Activated B cell treated with CpG ODN at 0.5 μM for 24 hours (primary cell): ENCODE results near the gene PRKAG1. TPM values are rescaled to one million over a fixed set of nuclear protein-coding genes. Genes with fewer than 3 reads are reported as not detected.

ENCODE experiments used
- ATAC-seq: fragments of 200-7000 bp; cut with Tn5 transposase; one replicate; pipeline ENCODE4 v1.10.0; 2021; ENCODE audit warnings: low read depth, mild to moderate bottlenecking, moderate library complexity
- CTCF ChIA-PET: fragments of 350-600 bp; sonication (Branson Sonifier 250); formaldehyde crosslinking; loops from one replicate; lab custom pipeline; 2021; ENCODE audit warnings: antibody characterized with exemption; lab: Charles Lee
- POLR2A ChIA-PET: fragments of 350-600 bp; sonication (Branson Sonifier 250); formaldehyde crosslinking; loops from one replicate; lab custom pipeline; 2021; ENCODE audit warnings: antibody characterized with exemption; lab: Charles Lee
- DNase-seq: peaks from one replicate; pipeline ENCODE4 v3.0.0; 2022
- H3K27ac Mint-ChIP-seq: one replicate; pipeline ENCODE4 v1.8.0; 2020; ENCODE audit warnings: mixed read lengths
- H3K27me3 Mint-ChIP-seq: one replicate; pipeline ENCODE4 v1.8.0; 2021; ENCODE audit warnings: mixed read lengths
- H3K36me3 Mint-ChIP-seq: one replicate; pipeline ENCODE4 v1.8.0; 2021; ENCODE audit warnings: low read depth, mixed read lengths
- H3K4me1 Mint-ChIP-seq: one replicate; pipeline ENCODE4 v1.8.0; 2021; ENCODE audit warnings: mixed read lengths
- H3K4me3 Mint-ChIP-seq: one replicate; pipeline ENCODE4 v1.8.0; 2020; ENCODE audit warnings: mild to moderate bottlenecking, mixed read lengths
- H3K9me3 Mint-ChIP-seq: one replicate; pipeline ENCODE4 v1.8.0; 2020; ENCODE audit warnings: mixed read lengths
- CTCF ChIP-seq: fragments of 200-600 bp; IDR thresholded peaks from one replicate; pipeline ENCODE4 v1.8.0; 2022; ENCODE audit warnings: antibody characterized with exemption, mild to moderate bottlenecking
- intact Hi-C: fragments of 100-400 bp; cut with micrococcal nuclease; formaldehyde crosslinking; loops from one replicate; pipeline ENCODE4 v1.15.1; 2024
- total RNA-seq: library from RNA; stranded (reverse); gene quantifications from 2 replicates; pipeline ENCODE4 v1.2.3, GENCODE V29; 2022

The PRKAG1 gene
- total RNA-seq, 1 donor from 2014 or later: 70.5 TPM

- ChIA-PET CTCF (interaction anchor here (0.9 to 3.7 kb wide), 10 partner anchors 9 to 193 kb away, joined by 3 to 23 read pairs (median 4); partner anchors contain the start of gene RHEBL1), POLR2A (no interaction called here)
- Mint-ChIP-seq H3K27me3 (no peaks in the 10 kb centered on the region), H3K9me3 (no peaks in the 10 kb centered on the region), H3K4me1 (no peaks in the 10 kb centered on the region), H3K36me3 (peaks cover 95% of the 10 kb centered on the region), H3K27ac (no peak overlapping the region), H3K4me3 (no peak overlapping the region)
- DNase-seq (peak; percentile 63), ATAC-seq (peak; percentile 81)
- TF ChIP-seq CTCF: no peak
- intact Hi-C loops: loop anchor here (1.0 to 2.0 kb wide), 2 partner anchors 47 to 191 kb away; no protein-coding TSS in a partner anchor
Observed at GRCh38 chr12:49043856-49044258, 25.3 kb upstream of the PRKAG1 start.

GRCh38 chr12:49043241-49043640 lies 24.7 kb upstream of the PRKAG1 start:
- H3K36me3 Mint-ChIP-seq: peaks cover 95% of the 10 kb centered on the region
- no peak for TF ChIP-seq CTCF
- no peak overlapping the region for H3K27ac Mint-ChIP-seq
- no peaks in the 10 kb centered on the region for H3K27me3 Mint-ChIP-seq
- no peak for ATAC-seq
- no peaks in the 10 kb centered on the region for H3K4me1 Mint-ChIP-seq
- CTCF ChIA-PET: interaction anchor here (0.9 to 3.7 kb wide), 12 partner anchors 9 to 192 kb away, joined by 3 to 23 read pairs (median 4); partner anchors contain the start of gene RHEBL1
- no peak overlapping the region for H3K4me3 Mint-ChIP-seq
- POLR2A ChIA-PET: no interaction called here
- no peaks in the 10 kb centered on the region for H3K9me3 Mint-ChIP-seq
- no peak for DNase-seq
- intact Hi-C loops: loop anchor here (1.0 to 2.0 kb wide), 2 partner anchors 46 to 190 kb away; no protein-coding TSS in a partner anchor

GRCh38 chr12:49041881-49042484 lies 23.4 kb upstream of the PRKAG1 start:
- DNase-seq (no peak), ATAC-seq (no peak)
- H3K27me3 Mint-ChIP-seq: no peaks in the 10 kb centered on the region
- CTCF ChIA-PET: interaction anchor here (1.0 kb wide), 1 partner anchor 45 kb away, joined by 5 read pairs; no protein-coding TSS in a partner anchor
- H3K27ac Mint-ChIP-seq: no peak overlapping the region
- no peak overlapping the region for H3K4me3 Mint-ChIP-seq
- POLR2A ChIA-PET: no interaction called here
- H3K4me1 Mint-ChIP-seq: no peaks in the 10 kb centered on the region
- no peak for TF ChIP-seq CTCF
- no peaks in the 10 kb centered on the region for H3K9me3 Mint-ChIP-seq
- peaks cover 96% of the 10 kb centered on the region for H3K36me3 Mint-ChIP-seq
- intact Hi-C loops: loop anchor here (2.0 kb wide), 1 partner anchor 45 kb away; no protein-coding TSS in a partner anchor

GRCh38 chr12:49041036-49041880 lies 22.7 kb upstream of the PRKAG1 start:
- no peak overlapping the region for H3K4me3 Mint-ChIP-seq
- ATAC-seq: no peak
- no peaks in the 10 kb centered on the region for H3K9me3 Mint-ChIP-seq
- TF ChIP-seq CTCF: no peak
- H3K27me3 Mint-ChIP-seq: no peaks in the 10 kb centered on the region
- peaks cover 93% of the 10 kb centered on the region for H3K36me3 Mint-ChIP-seq
- H3K4me1 Mint-ChIP-seq: no peaks in the 10 kb centered on the region
- DNase-seq: no peak
- ChIA-PET CTCF (interaction anchor here (1.0 kb wide), 1 partner anchor 44 kb away, joined by 5 read pairs; no protein-coding TSS in a partner anchor), POLR2A (no interaction called here)
- no peak overlapping the region for H3K27ac Mint-ChIP-seq
- intact Hi-C loops: no loop called here

GRCh38 chr12:49040364-49040855 lies 21.8 kb upstream of the PRKAG1 start:
- no peak for TF ChIP-seq CTCF
- Mint-ChIP-seq H3K4me3 (no peak overlapping the region), H3K9me3 (no peaks in the 10 kb centered on the region), H3K27me3 (no peaks in the 10 kb centered on the region), H3K36me3 (peaks cover 92% of the 10 kb centered on the region), H3K27ac (no peak overlapping the region), H3K4me1 (no peaks in the 10 kb centered on the region)
- ChIA-PET CTCF (no interaction called here), POLR2A (no interaction called here)
- no peak for DNase-seq
- ATAC-seq: no peak
- intact Hi-C loops: no loop called here
